ENCODE measurements around the gene PLEK. TPM values are rescaled to one million over a fixed set of nuclear protein-coding genes. Genes with fewer than 3 reads are reported as not detected.

PLEK gene
- total RNA-seq, 1 donor from 2014 or later = 4.4 TPM

- Histone ChIP-seq H3K36me3 (no peaks in the 10 kb centered on the region), H3K4me1 (peaks cover 20% of the 10 kb centered on the region), H3K27ac (no peak overlapping the region), H3K9me3 (no peaks in the 10 kb centered on the region), H3K4me3 (no peak overlapping the region), H3K27me3 (no peaks in the 10 kb centered on the region)
- no peak for TF ChIP-seq POLR2AphosphoS5 (IDR thresholded peaks at IDR 0.05; ENCODE audit: insufficient read depth in 1 of 2, low read depth in 1 of 2)
- TF ChIP-seq POLR2A (IDR thresholded peaks at IDR 0.05) = no peak
- TF ChIP-seq CTCF (IDR thresholded peaks at IDR 0.05) = no peak
- no peak for DNase-seq (ENCODE audit: extremely low spot score in 2 of 2)
- intact Hi-C loops (cut with DNase I) = no loop called here
These were observed 60.4 kb downstream of the PLEK start for GRCh38 chr2:68425503-68425902.

- DNase-seq (ENCODE audit: extremely low spot score in 2 of 2) = no peak
- no peaks in the 10 kb centered on the region for H3K9me3 ChIP-seq
- no peaks in the 10 kb centered on the region for H3K27me3 ChIP-seq
- no peak overlapping the region for H3K27ac ChIP-seq
- peaks cover 20% of the 10 kb centered on the region for H3K4me1 ChIP-seq
- TF ChIP-seq CTCF (IDR thresholded peaks at IDR 0.05) = no peak
- TF ChIP-seq POLR2A (IDR thresholded peaks at IDR 0.05) = no peak
- no peak for TF ChIP-seq POLR2AphosphoS5 (IDR thresholded peaks at IDR 0.05; ENCODE audit: insufficient read depth in 1 of 2, low read depth in 1 of 2)
- H3K36me3 ChIP-seq = no peaks in the 10 kb centered on the region
- no peak overlapping the region for H3K4me3 ChIP-seq
- intact Hi-C loops (cut with DNase I) = no loop called here
These were observed 61.4 kb downstream of the PLEK start for GRCh38 chr2:68426446-68426845.

GRCh38 chr2:68426848-68427579 lies 61.9 kb downstream of the PLEK start:
- no peak for TF ChIP-seq POLR2AphosphoS5 (IDR thresholded peaks at IDR 0.05; ENCODE audit: insufficient read depth in 1 of 2, low read depth in 1 of 2)
- no peak for TF ChIP-seq POLR2A (IDR thresholded peaks at IDR 0.05)
- TF ChIP-seq CTCF (IDR thresholded peaks at IDR 0.05) = no peak
- Histone ChIP-seq H3K27ac (peak overlapping the region; percentile 3), H3K4me3 (no peak overlapping the region), H3K36me3 (no peaks in the 10 kb centered on the region), H3K4me1 (peaks cover 20% of the 10 kb centered on the region), H3K27me3 (no peaks in the 10 kb centered on the region), H3K9me3 (no peaks in the 10 kb centered on the region)
- DNase-seq (ENCODE audit: extremely low spot score in 2 of 2) = no peak
- intact Hi-C loops (cut with DNase I) = no loop called here

- Histone ChIP-seq H3K27ac (no peak overlapping the region), H3K27me3 (no peaks in the 10 kb centered on the region), H3K4me1 (peaks cover 20% of the 10 kb centered on the region), H3K4me3 (no peak overlapping the region), H3K9me3 (no peaks in the 10 kb centered on the region), H3K36me3 (no peaks in the 10 kb centered on the region)
- intact Hi-C loops (cut with DNase I) = no loop called here
- TF ChIP-seq CTCF (IDR thresholded peaks at IDR 0.05) (no peak), POLR2A (IDR thresholded peaks at IDR 0.05) (no peak), POLR2AphosphoS5 (IDR thresholded peaks at IDR 0.05; ENCODE audit: insufficient read depth in 1 of 2, low read depth in 1 of 2) (no peak)
- no peak for DNase-seq (ENCODE audit: extremely low spot score in 2 of 2)
These were observed 63.0 kb downstream of the PLEK start for GRCh38 chr2:68428126-68428525.

- Histone ChIP-seq H3K9me3 (no peaks in the 10 kb centered on the region), H3K4me3 (no peak overlapping the region), H3K27ac (no peak overlapping the region), H3K27me3 (no peaks in the 10 kb centered on the region), H3K4me1 (peaks cover 20% of the 10 kb centered on the region), H3K36me3 (no peaks in the 10 kb centered on the region)
- intact Hi-C loops (cut with DNase I) = no loop called here
- no peak for DNase-seq (ENCODE audit: extremely low spot score in 2 of 2)
- no peak for TF ChIP-seq POLR2A (IDR thresholded peaks at IDR 0.05)
- TF ChIP-seq POLR2AphosphoS5 (IDR thresholded peaks at IDR 0.05; ENCODE audit: insufficient read depth in 1 of 2, low read depth in 1 of 2) = no peak
- TF ChIP-seq CTCF (IDR thresholded peaks at IDR 0.05) = no peak
These were observed 63.7 kb downstream of the PLEK start for GRCh38 chr2:68428746-68429145.

Data from vagina (tissue), 2 donors.